DND-41 (cell line): ENCODE results near the gene AMN1.
"Not testable (repeated sequence)": the region's sequence is repeated elsewhere in the genome, so short reads cannot be mapped to it uniquely, and the experiment has no call there.

Experiments used
- ATAC-seq: fragments of 200-7000 bp; cut with Tn5 transposase; 3 replicates; pipeline ENCODE4 v1.9.1; 2021; ENCODE audit warnings: low read depth; ENCODE audit not compliant: insufficient read depth
- DNase-seq: peaks from one replicate; pipeline ENCODE4 v3.0.0-alpha.2; 2020
- H2AFZ ChIP-seq: 2 replicates; pipeline ENCODE4 v1.6.0; 2012; ENCODE audit warnings: low read depth, low read length
- H3K27ac ChIP-seq: 2 replicates; pipeline ENCODE4 v1.5.1; 2012; ENCODE audit warnings: low read length, inconsistent platforms
- H3K27me3 ChIP-seq: fragments of 200-600 bp; sonication (generic); 2 replicates; pipeline ENCODE4 v1.6.0; 2012; ENCODE audit warnings: low read length, mild to moderate bottlenecking, inconsistent platforms; ENCODE audit not compliant: insufficient read depth, poor library complexity
- H3K36me3 ChIP-seq: 2 replicates; pipeline ENCODE4 v1.5.1; 2012; ENCODE audit warnings: low read length, inconsistent platforms; ENCODE audit not compliant: insufficient read depth
- H3K4me1 ChIP-seq: 2 replicates; pipeline ENCODE4 v1.5.1; 2012; ENCODE audit warnings: mild to moderate bottlenecking, low read length; ENCODE audit not compliant: insufficient read depth
- H3K4me2 ChIP-seq: 2 replicates; pipeline ENCODE4 v1.6.0; 2012; ENCODE audit warnings: mild to moderate bottlenecking, moderate library complexity, low read length, inconsistent platforms; ENCODE audit not compliant: insufficient read depth
- H3K4me3 ChIP-seq, 2 experiments: fragments of 200-600 bp in 1 of 2; shearing (Covaris generic) in 1 of 2; 2 replicates each; pipeline ENCODE4 v1.5.1; 2012 to 2016; ENCODE audit warnings: inconsistent platforms in 2 of 2, low read length in 2 of 2, mild to moderate bottlenecking in 2 of 2, low read depth in 1 of 2, moderate library complexity in 1 of 2
- H3K79me2 ChIP-seq: 2 replicates; pipeline ENCODE4 v1.6.0; 2012; ENCODE audit warnings: low read length, inconsistent platforms; ENCODE audit not compliant: insufficient read depth
- H3K9ac ChIP-seq: 2 replicates; pipeline ENCODE4 v1.6.0; 2012; ENCODE audit warnings: low read depth, mild to moderate bottlenecking, inconsistent platforms, low read length, moderate library complexity
- H3K9me3 ChIP-seq: 2 replicates; pipeline ENCODE4 v1.5.1; 2012; ENCODE audit warnings: low read length, moderate library complexity, mild to moderate bottlenecking, inconsistent platforms; ENCODE audit not compliant: insufficient read depth, severe bottlenecking
- H4K20me1 ChIP-seq: 2 replicates; pipeline ENCODE4 v1.6.0; 2012; ENCODE audit warnings: low read length; ENCODE audit not compliant: insufficient read depth
- CTCF ChIP-seq: IDR thresholded peaks from 2 replicates; pipeline ENCODE4 v1.5.1; 2012; ENCODE audit warnings: borderline replicate concordance, low read length, moderate library complexity, mild to moderate bottlenecking; ENCODE audit not compliant: poor library complexity, severe bottlenecking; ENCODE audit errors: extremely low read depth
- EZH2 ChIP-seq: IDR thresholded peaks from 3 replicates; pipeline ENCODE4 v1.6.1; 2012; ENCODE audit warnings: borderline replicate concordance, low read depth, mild to moderate bottlenecking, moderate library complexity, low read length, inconsistent platforms; ENCODE audit not compliant: severe bottlenecking

Gene AMN1

GRCh38 chr12:31727192-31727591 lies 1.6 kb downstream of the AMN1 start:
- H4K20me1 ChIP-seq, result no peaks in the 10 kb centered on the region
- ATAC-seq (no peak), DNase-seq (no peak)
- H3K9me3 ChIP-seq, result no peaks in the 10 kb centered on the region
- no peak for TF ChIP-seq CTCF
- no peak for TF ChIP-seq EZH2
- no peak overlapping the region for H2AFZ ChIP-seq
- H3K4me1 ChIP-seq, result peaks cover 33% of the 10 kb centered on the region
- no peaks in the 10 kb centered on the region for H3K27me3 ChIP-seq
- H3K9ac ChIP-seq, result no peak overlapping the region
- peaks cover 37% of the 10 kb centered on the region for H3K79me2 ChIP-seq
- H3K4me2 ChIP-seq, result peak overlapping the region; percentile 10; the same call in 1 of the 2 replicates
- no peaks in the 10 kb centered on the region for H3K36me3 ChIP-seq
- H3K27ac ChIP-seq, result no peak overlapping the region
- no peak overlapping the region for H3K4me3 ChIP-seq

GRCh38 chr12:31726575-31726974 lies 2.2 kb downstream of the AMN1 start:
- no peak overlapping the region for H3K9ac ChIP-seq
- H3K27me3 ChIP-seq, result no peaks in the 10 kb centered on the region
- H3K36me3 ChIP-seq, result no peaks in the 10 kb centered on the region
- H3K4me3 ChIP-seq, result no peak overlapping the region
- DNase-seq, result no peak
- TF ChIP-seq CTCF (no peak), EZH2 (no peak)
- H3K4me1 ChIP-seq, result peaks cover 29% of the 10 kb centered on the region
- H3K4me2 ChIP-seq, result no peak overlapping the region
- no peak for ATAC-seq
- peak overlapping the region; percentile 29; the same call in 1 of the 2 replicates for H3K27ac ChIP-seq
- no peaks in the 10 kb centered on the region for H3K9me3 ChIP-seq
- no peaks in the 10 kb centered on the region for H4K20me1 ChIP-seq
- no peak overlapping the region for H2AFZ ChIP-seq
- H3K79me2 ChIP-seq, result peaks cover 39% of the 10 kb centered on the region

- H3K36me3 ChIP-seq, result peaks cover under 1% of the 10 kb centered on the region; the same call in 1 of the 2 replicates
- H2AFZ ChIP-seq, result no peak overlapping the region
- H3K9ac ChIP-seq, result no peak overlapping the region
- H3K79me2 ChIP-seq, result peaks cover 40% of the 10 kb centered on the region
- H3K4me2 ChIP-seq, result no peak overlapping the region
- H3K9me3 ChIP-seq, result no peaks in the 10 kb centered on the region
- H3K27ac ChIP-seq, result no peak overlapping the region; the same call in 1 of the 2 replicates
- no peaks in the 10 kb centered on the region for H4K20me1 ChIP-seq
- H3K27me3 ChIP-seq, result no peaks in the 10 kb centered on the region
- no peak for DNase-seq
- TF ChIP-seq CTCF, result no peak
- TF ChIP-seq EZH2, result no peak
- no peak overlapping the region for H3K4me3 ChIP-seq
- ATAC-seq, result no peak
- H3K4me1 ChIP-seq, result peaks cover 19% of the 10 kb centered on the region
Measured at GRCh38 chr12:31724557-31724956, 4.3 kb downstream of the AMN1 start.

- TF ChIP-seq EZH2 (no peak), CTCF (no peak)
- Histone ChIP-seq H3K9ac (no peak overlapping the region), H3K27ac (no peak overlapping the region), H3K79me2 (peaks cover 27% of the 10 kb centered on the region), H3K9me3 (no peaks in the 10 kb centered on the region), H3K4me1 (peaks cover 7% of the 10 kb centered on the region), H2AFZ (no peak overlapping the region), H3K36me3 (peaks cover 9% of the 10 kb centered on the region), H3K4me2 (no peak overlapping the region), H3K27me3 (no peaks in the 10 kb centered on the region), H3K4me3 (no peak overlapping the region), H4K20me1 (no peaks in the 10 kb centered on the region)
- ATAC-seq (no peak), DNase-seq (no peak)
Measured at GRCh38 chr12:31722580-31722979, 6.2 kb downstream of the AMN1 start.

GRCh38 chr12:31718542-31719198 lies 10.2 kb downstream of the AMN1 start:
- not testable (repeated sequence) for H3K9ac ChIP-seq

More at GRCh38 chr12:31718542-31719198, 10.2 kb downstream of the AMN1 start:
- H3K36me3 ChIP-seq, H3K9me3 ChIP-seq, H3K4me2 ChIP-seq, H3K4me1 ChIP-seq, ATAC-seq, H3K27me3 ChIP-seq, H3K27ac ChIP-seq, H3K4me3 ChIP-seq, DNase-seq, H4K20me1 ChIP-seq, H2AFZ ChIP-seq: not testable (repeated sequence)
- peaks cover 12% of the 10 kb centered on the region for H3K79me2 ChIP-seq
